Measurements from ENCODE around the gene STAT1.

STAT1 gene

DNA sequence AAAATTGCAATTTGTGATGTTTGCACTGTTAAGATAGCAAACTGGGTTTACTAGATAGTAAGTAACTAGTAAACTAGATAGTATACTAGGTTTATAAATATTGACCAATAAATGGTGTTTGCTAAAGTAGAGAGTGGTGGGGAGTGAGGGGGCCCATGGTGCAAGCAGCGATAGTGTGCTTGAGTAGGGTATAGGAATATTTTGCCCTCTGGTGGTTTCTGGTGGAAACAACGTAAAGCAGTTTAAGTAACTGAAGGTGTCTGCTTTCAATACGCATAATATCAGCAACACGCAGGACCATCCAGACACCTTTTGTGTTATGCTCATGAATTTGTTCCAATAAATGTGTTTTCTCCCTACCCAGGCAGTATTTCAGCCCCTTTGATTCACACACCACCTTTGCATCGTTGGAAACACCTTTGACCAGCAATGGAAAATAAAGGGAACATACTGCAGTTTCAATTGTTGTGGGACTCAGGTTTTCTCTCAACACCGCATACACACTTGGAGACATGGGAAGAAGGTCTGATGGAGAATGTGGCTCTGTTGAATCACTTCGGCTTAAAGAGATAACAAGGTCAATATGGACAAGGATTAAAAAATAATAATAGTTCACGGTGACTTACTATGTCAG lies 16.7 kb upstream of the STAT1 start:
- peak; percentile 40 for DNase-seq

DNA sequence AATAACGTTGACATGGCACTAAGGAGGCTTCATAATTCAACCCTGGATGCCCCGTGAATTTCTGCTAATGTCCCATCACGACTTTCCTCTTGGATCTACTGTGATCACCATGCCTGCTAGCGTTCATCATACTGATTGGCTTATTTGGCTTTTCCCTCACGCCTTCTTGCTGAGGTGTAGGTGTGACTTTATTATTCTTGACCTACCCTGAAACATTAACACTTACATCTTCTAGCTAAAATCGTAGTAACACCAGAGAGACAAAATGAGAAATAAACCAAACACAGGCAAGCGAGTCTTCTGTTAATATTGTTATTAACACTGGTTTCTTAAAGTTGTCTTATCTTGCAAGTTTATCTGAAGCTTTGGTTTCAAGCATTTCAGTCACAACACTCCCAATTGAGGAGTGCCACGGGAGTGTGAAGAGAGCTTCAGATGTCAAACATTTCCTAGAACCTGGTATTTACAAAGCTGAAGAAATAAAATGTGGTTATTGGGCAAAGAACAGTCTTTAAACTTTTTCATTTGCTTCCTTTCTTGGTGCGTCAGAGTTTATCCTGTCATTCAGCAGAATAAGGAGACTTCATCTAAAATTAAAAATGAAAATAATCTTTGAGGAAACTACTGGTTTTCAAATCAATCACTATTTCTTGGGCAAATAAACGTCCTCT lies 15.4 kb upstream of the STAT1 start:
- peak; percentile 20 for DNase-seq

- no peak for DNase-seq
Measured at GRCh38 chr2:191026377-191026776, 12.4 kb upstream of the STAT1 start.

DNA sequence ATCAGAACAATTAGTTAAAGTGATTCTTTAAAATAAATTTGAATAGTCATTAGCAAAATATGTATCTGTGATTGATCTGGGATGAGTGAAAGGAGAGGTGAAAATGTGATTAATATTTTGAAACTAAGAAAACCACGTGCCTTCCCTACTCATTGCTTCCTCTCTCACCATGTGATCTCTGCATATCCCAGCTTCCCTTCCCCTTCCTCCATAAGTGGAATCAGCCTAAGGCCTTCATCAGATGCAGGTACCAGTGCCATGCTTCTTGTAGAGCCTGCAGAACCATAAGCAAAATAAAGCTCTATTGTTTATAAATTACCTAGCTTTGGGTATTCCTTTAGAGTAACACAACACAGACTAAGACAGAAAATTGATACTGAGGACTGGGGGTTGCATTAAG lies 11.2 kb upstream of the STAT1 start:
- no peak for DNase-seq

GRCh38 chr2:191023235-191023679 lies 9.3 kb upstream of the STAT1 start:
- no peak for DNase-seq

- peak; percentile 25 for DNase-seq
Measured at GRCh38 chr2:191020742-191021381, 6.9 kb upstream of the STAT1 start.

- DNase-seq, result peak; percentile 96
Measured at GRCh38 chr2:191020221-191020741, 6.3 kb upstream of the STAT1 start.

GRCh38 chr2:191019376-191019775 lies 5.4 kb upstream of the STAT1 start:
- DNase-seq, result no peak

DNA sequence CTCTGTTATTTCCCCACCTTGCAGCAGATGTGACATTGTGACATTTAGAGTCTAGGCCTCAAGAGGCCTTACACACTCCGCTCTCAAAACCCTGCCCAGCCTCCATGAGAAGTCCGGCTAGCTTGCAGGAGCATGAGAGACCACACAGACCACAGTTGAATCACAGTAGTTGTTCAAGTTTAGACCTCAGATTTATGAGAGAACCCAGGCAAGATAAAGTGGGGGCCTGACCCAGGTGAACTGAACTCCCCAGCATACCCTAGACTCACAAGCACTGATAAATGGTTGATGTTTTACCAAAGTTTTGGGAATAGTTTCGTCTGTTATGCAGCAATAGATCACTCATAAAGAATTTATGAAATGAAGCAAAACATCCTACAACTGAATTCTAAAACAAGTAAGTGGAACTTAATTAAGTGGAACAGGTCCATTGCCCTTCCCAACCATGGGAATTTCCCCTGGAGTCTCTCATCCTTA lies 4.7 kb upstream of the STAT1 start:
- no peak for DNase-seq

DNA sequence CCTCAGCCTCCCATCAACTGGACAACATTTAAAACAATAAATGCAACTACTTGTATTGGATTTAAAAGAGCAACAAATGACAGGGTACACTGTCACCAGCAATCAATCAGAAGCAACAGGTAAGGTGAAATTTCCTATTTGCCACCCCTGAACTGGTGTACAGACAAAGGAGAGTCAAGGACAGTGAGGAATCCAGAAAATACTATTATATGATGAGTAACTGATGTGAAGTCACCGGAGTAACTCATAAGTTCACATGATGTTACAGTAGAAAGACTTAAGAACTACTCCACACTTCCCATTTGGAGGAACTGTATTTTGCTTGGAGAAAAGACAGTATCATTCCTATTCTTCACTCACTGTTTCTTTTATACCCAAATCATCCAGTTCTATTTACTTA lies 4.1 kb upstream of the STAT1 start:
- no peak for DNase-seq

DNA sequence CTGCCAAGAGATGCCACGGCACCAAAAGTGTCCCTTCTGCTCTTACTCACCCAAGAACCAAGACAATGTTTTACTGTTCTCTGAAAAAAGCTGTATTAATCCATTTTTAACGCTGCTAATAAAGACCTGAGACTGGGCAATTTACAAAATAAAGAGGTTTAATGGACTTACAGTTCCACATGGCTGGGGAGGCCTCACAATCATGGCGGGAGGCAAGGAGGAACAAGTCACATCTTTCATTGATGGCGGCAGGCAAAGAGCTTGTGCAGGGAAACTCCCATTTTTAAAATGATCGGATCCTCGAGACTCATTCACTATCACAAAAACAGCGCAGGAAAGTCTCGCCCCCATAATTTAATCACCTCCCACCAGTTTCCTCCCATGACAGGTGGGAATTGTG lies 1.9 kb upstream of the STAT1 start:
- DNase-seq, result no peak

- no peak for DNase-seq
Measured at GRCh38 chr2:191015239-191015638, 1.3 kb upstream of the STAT1 start.

DNA sequence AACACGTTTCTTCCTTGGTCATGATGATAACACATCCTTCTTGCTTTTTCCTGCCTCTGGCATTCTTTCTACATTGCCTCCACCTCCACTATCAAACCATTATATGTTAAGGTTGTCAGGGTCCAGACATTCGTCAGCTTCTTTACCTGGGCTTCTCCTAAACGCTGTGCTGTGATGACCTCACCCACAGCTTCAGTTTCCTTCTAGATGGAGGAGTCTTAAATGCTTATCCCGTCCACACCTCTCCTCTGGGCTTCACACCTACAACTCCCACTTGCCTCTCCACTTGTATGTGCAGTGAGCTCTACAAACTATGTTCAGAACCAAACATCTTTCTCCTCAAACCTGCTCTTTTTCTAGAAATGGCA lies 666 bp upstream of the STAT1 start:
- DNase-seq, result no peak

GRCh38 chr2:191013682-191013931 lies 364 bp downstream of the STAT1 start:
- no peak for DNase-seq

GRCh38 chr2:191012845-191013681 lies 908 bp downstream of the STAT1 start:
- no peak for DNase-seq

- no peak for DNase-seq
Measured at GRCh38 chr2:191012346-191012745, 1.6 kb downstream of the STAT1 start.

GRCh38 chr2:191010887-191011885 lies 2.8 kb downstream of the STAT1 start:
- DNase-seq, result no peak

GRCh38 chr2:191009541-191010374 lies 4.2 kb downstream of the STAT1 start:
- no peak for DNase-seq

GRCh38 chr2:191008286-191008685 lies 5.7 kb downstream of the STAT1 start:
- no peak for DNase-seq

DNA sequence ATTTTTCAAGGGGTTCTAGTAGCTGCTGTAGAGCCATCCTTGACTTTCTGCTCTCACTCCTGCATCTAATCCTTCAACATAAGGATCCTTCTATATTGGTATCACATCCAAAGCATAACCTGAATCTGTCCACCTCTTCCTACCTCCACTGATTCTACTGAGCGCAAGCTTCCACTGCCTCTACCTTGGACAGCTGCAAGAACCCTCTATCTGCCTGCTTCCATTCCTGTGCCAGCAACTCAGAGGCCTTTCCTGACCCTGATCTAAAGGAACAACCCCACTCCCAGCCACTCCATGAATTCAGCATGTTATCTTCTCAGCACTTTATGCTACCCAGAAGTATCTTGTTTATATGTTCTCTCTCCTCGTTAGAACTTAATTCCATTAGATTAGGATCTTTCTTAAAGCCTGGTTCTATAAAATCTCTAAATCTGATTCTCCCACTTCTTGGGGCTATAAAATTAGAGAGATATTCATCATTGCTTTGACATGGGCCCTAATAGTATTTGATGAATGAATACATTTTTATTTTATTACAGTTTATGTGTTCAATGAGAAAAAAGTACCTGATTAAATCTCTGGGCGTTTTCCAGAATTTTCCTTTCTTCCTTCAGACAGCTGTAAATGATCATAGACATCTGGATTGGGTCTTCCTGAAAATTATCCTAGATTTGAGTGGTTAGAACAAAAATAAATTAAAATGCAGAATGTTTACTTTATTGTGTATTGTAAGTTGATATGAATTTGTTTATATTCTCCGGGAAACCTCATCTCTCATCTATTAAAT lies 6.8 kb downstream of the STAT1 start:
- DNase-seq, result no peak
